Cardiac muscle cell (in vitro differentiated cells and primary cell): Measurements from ENCODE around the gene SLCO6A1. TPM values are rescaled to one million over a fixed set of nuclear protein-coding genes. Genes with fewer than 3 reads are reported as not detected.

Experiments used
- DNase-seq, 2 donors: peaks; one replicate each; pipeline versions ENCODE4 v3.0.0 to v3.0.0-alpha.2; 2010 to 2017; ENCODE audit warnings: low read depth in 1 of 2, low spot score in 1 of 2
- H3K27ac ChIP-seq: fragments of 200-600 bp; sonication (generic); 2 replicates; pipeline ENCODE4 v1.5.1; 2016
- H3K27me3 ChIP-seq: fragments of 200-600 bp; sonication (generic); 2 replicates; pipeline ENCODE4 v1.6.0; 2016; ENCODE audit warnings: control low read depth
- H3K36me3 ChIP-seq: fragments of 200-600 bp; sonication (generic); 2 replicates; pipeline ENCODE4 v1.5.1; 2016; ENCODE audit warnings: control low read depth
- H3K4me1 ChIP-seq: fragments of 200-600 bp; sonication (generic); 2 replicates; pipeline ENCODE4 v1.8.1; 2017; ENCODE audit warnings: low read depth, mild to moderate bottlenecking, mixed run types
- H3K4me3 ChIP-seq: fragments of 200-600 bp; sonication (generic); 2 replicates; pipeline ENCODE4 v1.5.1; 2016; ENCODE audit warnings: mild to moderate bottlenecking
- H3K9me3 ChIP-seq: fragments of 200-600 bp; sonication (generic); 2 replicates; pipeline ENCODE4 v1.5.1; 2017; ENCODE audit warnings: low read depth, mild to moderate bottlenecking, control low read depth
- CTCF ChIP-seq: IDR thresholded peaks from 2 replicates; pipeline ENCODE4 v1.5.1; 2012; ENCODE audit warnings: low read depth, mild to moderate bottlenecking, low read length
- polyA plus RNA-seq: library from polyadenylated mRNA; unstranded; fragments of >200 nt; fragmentation: Nextera tagmentation; extraction: Ambion mirVana; gene quantifications from 2 replicates; pipeline ENCODE4 v1.2.1, GENCODE V29; 2016
- total RNA-seq: library from RNA; depleted of rRNA; stranded (reverse); fragments of >200 nt; gene quantifications from 2 replicates; pipeline ENCODE4 v1.2.3, GENCODE V29; 2016

SLCO6A1 gene
- total and polyA plus RNA-seq, 2 experiments from 2014 or later: not detected

- Histone ChIP-seq H3K27me3 (no peaks in the 10 kb centered on the region), H3K36me3 (no peaks in the 10 kb centered on the region), H3K4me3 (no peak overlapping the region), H3K9me3 (no peaks in the 10 kb centered on the region), H3K27ac (no peak overlapping the region), H3K4me1 (no peaks in the 10 kb centered on the region)
- TF ChIP-seq CTCF: no peak
- DNase-seq: no peak
Measured at GRCh38 chr5:102324714-102325113, 174.1 kb downstream of the SLCO6A1 start.

Other genes starting within 250 kb of the SLCO6A1 start
- under 0.01 TPM in 1 of 2 replicates, not detected in the other for gene SLCO4C1, start 202.7 kb downstream of the SLCO6A1 start, total RNA-seq
- not detected in 2 replicates for gene SLCO4C1, start 202.7 kb downstream of the SLCO6A1 start, polyA plus RNA-seq